Colonic mucosa (tissue), 4 donors: Measurements from ENCODE around the gene TSHZ2. TPM values are rescaled to one million over a fixed set of nuclear protein-coding genes. Genes with fewer than 3 reads are reported as not detected.
"Not testable (repeated sequence)": the region's sequence is repeated elsewhere in the genome, so short reads cannot be mapped to it uniquely, and the experiment has no call there.

Experiments
- DNase-seq: peaks from one replicate; pipeline ENCODE4 v3.0.0-alpha.2; 2020
- H3K27ac ChIP-seq: fragments of 200-600 bp; one replicate; pipeline ENCODE4 v1.8.0; 2021
- H3K27me3 ChIP-seq: fragments of 200-600 bp; one replicate; pipeline ENCODE4 v1.8.0; 2021
- H3K36me3 ChIP-seq: fragments of 200-600 bp; one replicate; pipeline ENCODE4 v1.8.0; 2021
- H3K4me1 ChIP-seq: fragments of 200-600 bp; one replicate; pipeline ENCODE4 v1.8.0; 2021; ENCODE audit warnings: mild to moderate bottlenecking
- H3K4me3 ChIP-seq: fragments of 200-600 bp; one replicate; pipeline ENCODE4 v1.8.0; 2021
- H3K9ac ChIP-seq, 2 donors: one replicate each; pipeline ENCODE4 v1.7.0; 2013; ENCODE audit warnings: control low read depth in 2 of 2, low read depth in 2 of 2, low read length in 2 of 2
- H3K9me3 ChIP-seq: fragments of 200-600 bp; one replicate; pipeline ENCODE4 v1.8.0; 2021
- CTCF ChIP-seq: fragments of 200-600 bp; IDR thresholded peaks from one replicate; pipeline ENCODE4 v1.8.0; 2022; ENCODE audit warnings: antibody characterized with exemption, mild to moderate bottlenecking
- intact Hi-C: fragments of 100-400 bp; cut with DNase I; formaldehyde crosslinking; loops from one replicate; pipeline ENCODE4 v1.14.1; 2022
- total RNA-seq, 2 donors: library from RNA; stranded (reverse); fragmentation: NEBNext Ultra II Directional in 1 of 2; extraction: Animal tissue kit (Norgen Biotek cat#: 25700) in 1 of 2; gene quantifications; one replicate each; pipeline ENCODE4 v1.2.1, GENCODE V29; 2021
- donor health status: healthy.
- donor health status: DM: no; HTN: no; CAD: no.
- donor health status: DM: no; HTN: no; CAD: no.

Gene TSHZ2
- total RNA-seq, 2 donors from 2014 or later = 2.1 to 3.1 TPM

DNA sequence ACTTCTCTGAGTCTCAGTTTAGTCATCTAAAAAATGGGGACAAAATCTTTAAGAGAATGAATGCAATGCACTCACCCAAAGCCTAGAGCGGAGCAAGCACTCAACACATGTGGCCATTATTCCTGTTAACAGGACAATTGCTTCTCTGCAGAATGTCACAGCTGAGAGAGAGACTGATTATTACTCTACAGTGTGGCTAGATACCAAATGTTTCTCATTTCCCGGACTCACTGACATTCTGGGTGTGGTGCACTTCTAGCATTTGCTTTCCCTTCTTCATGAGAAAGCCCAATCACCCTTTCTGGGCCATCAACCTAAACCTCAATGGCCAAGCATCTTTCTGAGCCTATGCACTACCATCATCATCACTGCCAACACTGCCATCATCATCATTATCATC is 347.6 kb downstream of the TSHZ2 start:
- no peak for DNase-seq
- H3K36me3 ChIP-seq = no peaks in the 10 kb centered on the region
- H3K4me3 ChIP-seq = no peak overlapping the region
- H3K4me1 ChIP-seq = no peaks in the 10 kb centered on the region
- H3K9ac ChIP-seq = no peak overlapping the region
- intact Hi-C loops = no loop called here
- no peak for TF ChIP-seq CTCF
- H3K9me3 ChIP-seq = no peaks in the 10 kb centered on the region
- H3K27me3 ChIP-seq = no peaks in the 10 kb centered on the region
- H3K27ac ChIP-seq = no peak overlapping the region

GRCh38 chr20:53320701-53321100 is 348.5 kb downstream of the TSHZ2 start:
- no peak for TF ChIP-seq CTCF
- no peak overlapping the region for H3K27ac ChIP-seq
- no peaks in the 10 kb centered on the region for H3K9me3 ChIP-seq
- H3K36me3 ChIP-seq = no peaks in the 10 kb centered on the region
- no peak for DNase-seq
- H3K27me3 ChIP-seq = no peaks in the 10 kb centered on the region
- no peak overlapping the region for H3K9ac ChIP-seq
- intact Hi-C loops = no loop called here
- no peak overlapping the region for H3K4me3 ChIP-seq
- H3K4me1 ChIP-seq = no peaks in the 10 kb centered on the region

- no peaks in the 10 kb centered on the region for H3K9me3 ChIP-seq
- no peak overlapping the region for H3K9ac ChIP-seq
- H3K36me3 ChIP-seq = no peaks in the 10 kb centered on the region
- no peak overlapping the region for H3K27ac ChIP-seq
- intact Hi-C loops = no loop called here
- no peaks in the 10 kb centered on the region for H3K4me1 ChIP-seq
- no peak for TF ChIP-seq CTCF
- DNase-seq = no peak
- H3K27me3 ChIP-seq = no peaks in the 10 kb centered on the region
- no peak overlapping the region for H3K4me3 ChIP-seq
These were observed 349.4 kb downstream of the TSHZ2 start for GRCh38 chr20:53321596-53321995.

GRCh38 chr20:53322651-53323050 is 350.5 kb downstream of the TSHZ2 start:
- no peak for DNase-seq
- no peak overlapping the region for H3K9ac ChIP-seq
- H3K36me3 ChIP-seq = no peaks in the 10 kb centered on the region
- no peak overlapping the region for H3K4me3 ChIP-seq
- intact Hi-C loops = no loop called here
- no peak overlapping the region for H3K27ac ChIP-seq
- H3K27me3 ChIP-seq = no peaks in the 10 kb centered on the region
- H3K4me1 ChIP-seq = no peaks in the 10 kb centered on the region
- no peak for TF ChIP-seq CTCF
- no peaks in the 10 kb centered on the region for H3K9me3 ChIP-seq

DNA sequence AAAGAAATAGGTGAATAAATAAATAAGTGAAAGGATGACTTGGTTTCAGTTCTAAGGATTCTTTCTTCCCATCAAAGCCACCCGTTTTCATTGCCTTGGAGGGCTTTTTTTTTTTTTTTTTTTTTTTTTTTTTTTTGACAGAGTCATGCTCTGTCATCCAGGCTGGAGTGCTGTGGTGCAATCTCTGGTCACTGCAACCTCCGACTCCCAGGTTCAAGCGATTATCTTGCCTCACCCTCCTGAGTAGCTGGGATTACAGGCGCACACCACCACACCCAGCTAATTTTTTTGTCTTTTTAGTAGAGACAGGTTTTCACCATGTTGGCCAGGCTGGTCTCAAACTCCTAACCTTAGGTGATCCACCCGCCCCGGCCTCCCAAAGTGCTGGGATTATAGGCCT is 351.3 kb downstream of the TSHZ2 start:
- H3K9ac ChIP-seq, H3K27me3 ChIP-seq, H3K27ac ChIP-seq, H3K36me3 ChIP-seq, DNase-seq, H3K4me3 ChIP-seq, H3K9me3 ChIP-seq, H3K4me1 ChIP-seq, intact Hi-C loops: not testable (repeated sequence)

GRCh38 chr20:53324816-53325215 is 352.7 kb downstream of the TSHZ2 start:
- H3K9ac ChIP-seq = no peak overlapping the region
- no peaks in the 10 kb centered on the region for H3K27me3 ChIP-seq
- H3K36me3 ChIP-seq = no peaks in the 10 kb centered on the region
- intact Hi-C loops = no loop called here
- H3K9me3 ChIP-seq = no peaks in the 10 kb centered on the region
- H3K27ac ChIP-seq = no peak overlapping the region
- no peaks in the 10 kb centered on the region for H3K4me1 ChIP-seq
- H3K4me3 ChIP-seq = no peak overlapping the region
- TF ChIP-seq CTCF = no peak
- DNase-seq = no peak
